Endometrial microvascular endothelial cells (primary cell): Measurements from ENCODE around the gene JMJD1C. TPM values are rescaled to one million over a fixed set of nuclear protein-coding genes. Genes with fewer than 3 reads are reported as not detected.

Source experiments
- in situ Hi-C: cut with HindIII; loops from 2 replicates; pipeline ENCODE4 v1.10.0; 2017; ENCODE audit warnings: low sequenced_read_pairs, low pct_unique_long_range_greater_than_20kb; ENCODE audit errors: inconsistent ontology term
- total RNA-seq: library from RNA; depleted of rRNA; stranded (reverse); fragments of >200 nt; gene quantifications from one replicate; pipeline ENCODE4 v1.2.3, GENCODE V29; 2015; ENCODE audit errors: inconsistent ontology term

The JMJD1C gene
- total RNA-seq, 1 donor from 2014 or later: 82.5 TPM

DNA sequence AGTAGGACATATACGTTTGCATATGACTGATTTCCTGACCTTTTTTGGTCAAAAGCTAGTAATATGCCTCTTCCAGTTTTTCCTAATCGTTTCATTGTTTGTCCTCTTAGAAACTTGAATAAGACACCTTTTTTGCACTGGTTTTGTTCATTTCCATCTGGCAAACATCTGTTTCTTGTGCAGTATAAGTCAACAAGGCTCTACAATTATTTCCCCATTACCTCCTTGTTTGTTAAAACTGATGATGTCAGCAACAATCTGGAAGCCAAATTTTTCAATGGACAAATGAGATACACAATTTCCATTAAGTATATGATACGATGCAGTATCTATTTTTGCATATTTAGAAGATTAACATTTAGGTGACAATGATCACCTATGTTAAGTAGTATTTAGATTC is 183.8 kb downstream of the JMJD1C start:
- in situ Hi-C loops: no loop called here

DNA sequence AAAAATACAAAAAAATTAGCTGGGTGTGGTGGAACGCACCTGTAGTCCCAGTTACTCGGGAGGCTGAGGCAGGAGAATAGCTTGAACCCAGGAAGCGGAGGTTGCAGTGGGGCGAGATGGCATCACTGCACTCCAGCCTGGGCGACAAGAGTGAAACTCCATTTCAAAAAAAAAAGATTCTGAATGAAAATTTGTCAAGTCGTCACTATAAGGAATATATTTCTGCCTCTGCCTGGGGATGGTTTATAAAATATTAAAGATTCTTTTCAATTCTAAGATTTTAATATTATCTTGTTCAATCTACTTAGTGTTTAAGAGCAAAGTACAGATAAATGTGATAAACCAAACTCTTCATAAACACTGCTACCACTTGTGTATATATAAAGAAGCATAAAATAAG is 185.4 kb downstream of the JMJD1C start:
- in situ Hi-C loops: no loop called here

DNA sequence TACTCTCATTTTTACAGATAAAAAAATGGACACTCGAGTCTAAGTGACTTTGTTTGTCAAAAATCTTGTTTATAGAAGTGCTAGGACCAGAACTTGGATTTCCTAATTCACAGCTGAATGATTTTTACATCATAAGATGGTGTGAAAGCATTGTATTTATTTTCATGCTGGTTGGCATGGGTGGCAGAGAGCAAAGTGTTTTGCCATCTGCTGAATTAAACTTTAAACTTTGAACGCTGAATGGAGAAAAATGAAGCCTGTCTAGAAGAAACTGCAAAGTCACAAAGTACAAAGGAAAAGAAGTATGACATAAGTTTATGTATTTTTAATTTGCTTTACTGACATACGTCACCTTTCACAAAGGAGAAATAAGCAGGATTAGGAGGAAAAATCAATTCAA is 190.7 kb downstream of the JMJD1C start:
- in situ Hi-C loops: no loop called here

DNA sequence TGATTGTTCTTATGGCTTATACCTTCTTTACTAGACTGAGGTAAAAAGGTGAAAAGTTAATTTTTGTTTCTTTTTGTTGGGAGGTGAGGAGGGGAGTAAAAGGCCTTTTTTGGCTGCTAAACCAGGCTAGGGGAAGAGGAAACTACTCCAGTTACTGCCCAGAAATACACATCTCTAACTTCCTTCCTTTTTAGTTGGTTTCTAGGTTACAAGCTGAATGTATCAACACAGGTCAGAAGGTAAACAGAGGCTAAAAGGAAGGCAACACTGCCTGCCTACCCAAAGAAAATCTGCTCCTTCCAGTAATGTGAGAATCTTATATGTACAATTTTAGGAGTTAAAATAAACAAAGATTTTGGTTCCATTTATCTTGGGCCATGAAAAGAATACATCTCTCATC is 192.2 kb downstream of the JMJD1C start:
- in situ Hi-C loops: no loop called here

DNA sequence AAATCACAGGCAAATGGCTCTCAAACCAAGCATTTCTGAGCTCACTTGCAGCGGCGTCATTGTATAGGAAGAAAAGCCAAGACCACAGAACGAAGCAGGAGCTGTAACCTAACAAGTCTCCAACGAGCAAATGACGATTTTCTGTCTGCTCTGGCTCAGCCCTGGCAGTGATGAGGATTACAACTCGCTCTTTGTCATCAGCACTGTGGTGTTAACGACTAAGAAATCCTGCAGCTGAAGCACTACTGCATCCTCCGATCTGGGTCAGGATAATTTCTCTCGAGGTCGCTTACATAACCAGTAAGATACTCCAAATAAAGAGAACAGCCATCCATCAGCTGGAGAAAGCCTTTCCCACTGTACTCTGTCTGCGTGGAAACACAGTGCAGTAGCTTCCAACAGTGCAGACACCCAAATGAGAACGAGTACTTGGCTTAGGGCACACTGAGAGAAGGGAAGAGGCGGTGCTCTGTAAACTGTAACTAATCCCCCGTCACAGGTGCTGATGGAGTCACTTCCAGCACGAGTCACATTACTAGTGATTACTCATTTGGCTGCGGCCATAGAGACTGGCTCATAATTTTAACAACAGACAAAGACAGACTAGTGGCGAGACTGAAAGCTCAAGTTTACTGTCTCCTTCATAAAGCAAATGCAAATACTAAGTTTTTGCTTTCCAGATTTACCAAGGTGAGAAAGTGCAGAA is 196.8 kb downstream of the JMJD1C start:
- in situ Hi-C loops: no loop called here

DNA sequence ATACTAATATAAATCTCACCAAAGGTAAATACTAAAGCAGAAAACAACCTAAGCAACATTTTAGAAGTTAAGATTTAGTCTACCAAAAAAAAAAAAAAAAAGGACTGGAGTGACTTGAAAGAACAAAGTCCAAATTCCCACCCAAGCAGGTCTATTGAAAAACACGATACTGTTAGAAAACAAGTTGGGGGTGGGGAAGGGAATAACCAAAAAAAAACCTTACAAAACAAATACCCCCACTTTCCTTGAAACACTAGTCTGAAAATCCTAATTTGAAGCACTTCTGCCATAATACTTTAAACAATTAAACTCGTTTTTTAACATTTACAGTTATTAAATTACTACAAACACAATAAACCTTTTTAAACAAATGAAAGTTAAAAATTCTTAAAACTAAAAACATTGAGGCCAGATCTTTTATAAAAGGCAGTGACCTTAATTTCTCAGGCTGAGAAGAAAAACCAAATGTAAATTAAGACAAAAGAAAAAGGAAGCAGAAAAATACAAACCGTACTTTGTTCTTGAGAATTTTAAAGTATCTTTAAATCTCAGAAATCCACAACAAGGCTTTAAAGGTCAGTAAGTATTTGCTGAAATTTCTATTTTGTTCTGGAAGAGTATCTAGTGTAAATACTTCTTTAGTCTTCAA is 197.5 kb downstream of the JMJD1C start:
- in situ Hi-C loops: no loop called here

DNA sequence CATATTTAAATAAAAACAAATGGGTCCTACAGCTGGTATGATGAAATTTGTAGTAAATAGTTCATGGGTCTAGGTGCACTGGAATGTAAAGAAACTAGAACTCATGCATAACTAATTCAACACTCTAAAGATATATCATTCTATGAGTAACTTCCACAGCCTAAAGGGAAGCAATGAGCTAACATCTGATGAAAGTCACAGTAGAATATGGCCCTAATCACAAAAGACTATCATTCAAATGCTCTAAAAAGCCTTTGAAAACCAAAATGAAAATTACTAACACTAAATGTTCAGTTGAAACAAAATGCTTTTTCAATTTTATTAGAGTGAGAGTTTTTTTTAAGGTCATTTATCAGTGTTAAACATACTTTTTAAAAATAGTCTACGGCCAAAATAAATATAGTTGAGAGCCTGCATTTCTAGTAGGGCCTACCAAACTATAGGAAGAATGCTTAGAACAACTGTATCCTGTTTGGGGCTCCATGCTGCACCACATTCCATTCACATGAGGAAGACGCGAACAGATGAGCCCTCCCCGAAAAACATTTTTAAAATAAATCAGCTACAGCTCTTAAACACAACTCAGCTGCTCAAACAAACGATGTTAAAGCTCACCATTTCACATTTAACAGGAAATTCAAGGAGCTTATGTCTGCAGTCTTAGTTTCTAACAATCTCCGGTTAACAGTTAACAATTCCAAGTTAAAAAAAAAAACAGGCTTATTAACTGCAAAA is 198.2 kb downstream of the JMJD1C start:
- in situ Hi-C loops: no loop called here

DNA sequence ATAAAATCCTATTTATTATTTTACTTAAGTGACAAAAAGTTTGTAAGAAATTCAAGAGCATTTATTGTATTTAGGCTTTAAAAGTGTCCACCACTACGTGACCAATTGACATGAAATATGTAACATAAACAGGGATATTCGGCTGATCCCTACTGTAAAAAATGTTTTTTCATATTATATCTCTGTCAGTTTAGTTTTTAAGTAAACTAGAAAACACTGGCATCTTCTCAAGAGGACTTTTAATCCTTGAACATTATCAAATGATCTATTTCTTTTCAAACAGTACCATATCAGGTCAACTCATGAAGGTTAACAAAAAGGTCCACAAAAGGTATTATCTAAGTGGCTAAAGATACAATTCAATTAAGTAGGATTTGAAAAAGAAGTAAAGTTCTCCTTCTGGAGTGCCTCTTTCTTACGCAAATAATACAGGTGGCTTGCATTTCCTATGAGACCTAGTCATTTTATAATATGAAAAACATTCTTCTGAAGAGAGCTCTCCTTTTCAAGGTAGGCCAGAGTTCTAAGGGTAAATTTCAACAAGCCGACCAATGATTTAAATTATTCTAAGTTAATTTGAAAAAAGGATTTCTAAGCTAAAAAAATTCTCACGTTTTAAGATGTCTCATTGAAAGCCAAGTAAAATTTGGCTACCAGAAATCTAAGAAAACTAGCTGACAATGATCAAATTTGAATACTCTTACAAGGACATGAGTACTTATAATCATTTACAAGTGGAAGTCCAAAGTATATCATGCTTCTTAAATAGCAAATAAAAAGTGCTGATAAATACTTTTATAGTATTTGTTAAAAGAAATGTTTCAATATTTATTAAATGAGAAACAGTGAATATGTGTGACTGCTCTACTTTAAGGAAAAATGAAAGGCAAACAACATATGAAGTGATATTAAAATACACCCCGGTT is 199.1 kb downstream of the JMJD1C start:
- in situ Hi-C loops: no loop called here

DNA sequence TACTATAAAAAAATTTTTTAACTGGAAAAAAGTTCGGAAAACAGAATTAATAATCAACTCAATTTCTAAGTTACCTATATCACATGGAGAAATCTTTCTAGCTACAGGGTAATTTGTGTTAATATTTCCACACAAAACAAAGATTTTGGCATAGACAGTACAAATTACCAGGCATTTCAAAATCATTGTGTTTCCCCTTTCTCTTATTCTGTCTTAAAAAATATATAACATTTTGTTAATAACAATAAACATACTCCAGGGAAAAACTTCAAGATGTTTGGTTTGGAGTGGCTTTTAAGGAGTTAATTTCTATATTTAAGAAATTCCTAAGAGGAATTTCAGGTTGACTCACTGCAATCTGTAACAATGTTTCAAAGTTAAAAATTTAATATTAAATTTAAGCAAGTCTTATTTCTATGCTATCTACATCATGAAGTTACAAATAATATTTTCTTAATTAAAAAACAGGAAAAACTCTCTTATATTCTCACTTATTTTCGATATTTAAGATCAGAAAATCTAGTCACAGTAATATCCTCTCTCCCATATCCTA is 200.0 kb downstream of the JMJD1C start:
- in situ Hi-C loops: no loop called here

DNA sequence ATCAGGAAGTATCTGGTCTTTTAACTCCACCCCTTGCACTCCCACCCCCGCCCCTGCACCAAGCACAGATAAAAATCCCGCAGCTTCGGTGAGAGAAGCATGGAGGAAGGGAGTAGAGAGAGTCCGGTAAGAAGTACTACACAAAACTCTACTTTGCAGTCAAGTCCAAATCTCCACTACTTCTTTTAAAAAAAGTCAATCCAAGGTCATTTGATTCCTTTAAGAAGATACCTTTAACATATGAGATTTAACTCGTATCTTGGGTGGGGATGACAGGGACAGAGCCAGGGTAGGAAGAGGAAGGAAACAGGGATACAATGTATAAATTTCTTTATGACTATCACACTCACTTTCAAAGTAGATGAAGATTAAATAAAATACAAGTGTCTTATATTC is 200.6 kb downstream of the JMJD1C start:
- in situ Hi-C loops: no loop called here

DNA sequence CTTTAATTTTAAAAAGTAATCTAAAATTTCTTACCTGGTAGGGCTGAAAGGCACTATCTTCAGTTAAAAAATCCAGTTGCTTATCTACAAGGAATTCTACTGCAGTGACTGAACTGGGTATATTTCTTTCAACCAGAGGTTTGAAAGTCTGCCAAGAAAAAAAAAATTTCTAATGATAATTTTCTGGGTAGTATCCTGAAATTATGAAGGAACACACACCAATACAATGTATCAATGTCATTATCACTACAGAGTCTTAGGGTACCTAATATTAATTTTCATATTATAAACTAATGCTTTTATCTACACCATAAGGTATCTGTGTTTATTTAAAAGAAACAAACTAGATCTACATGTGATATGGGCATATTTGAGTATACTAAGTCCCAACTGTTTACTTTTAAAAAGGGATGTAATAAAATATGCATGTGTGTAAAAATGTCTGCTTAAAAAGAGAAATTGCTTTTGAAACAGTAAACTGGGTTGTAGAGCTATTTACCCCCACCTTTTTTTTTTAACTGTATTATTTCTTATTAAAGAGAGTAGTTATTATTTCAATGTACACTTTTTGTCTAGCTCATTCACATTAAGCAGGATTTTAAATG is 201.1 kb downstream of the JMJD1C start:
- in situ Hi-C loops: no loop called here

DNA sequence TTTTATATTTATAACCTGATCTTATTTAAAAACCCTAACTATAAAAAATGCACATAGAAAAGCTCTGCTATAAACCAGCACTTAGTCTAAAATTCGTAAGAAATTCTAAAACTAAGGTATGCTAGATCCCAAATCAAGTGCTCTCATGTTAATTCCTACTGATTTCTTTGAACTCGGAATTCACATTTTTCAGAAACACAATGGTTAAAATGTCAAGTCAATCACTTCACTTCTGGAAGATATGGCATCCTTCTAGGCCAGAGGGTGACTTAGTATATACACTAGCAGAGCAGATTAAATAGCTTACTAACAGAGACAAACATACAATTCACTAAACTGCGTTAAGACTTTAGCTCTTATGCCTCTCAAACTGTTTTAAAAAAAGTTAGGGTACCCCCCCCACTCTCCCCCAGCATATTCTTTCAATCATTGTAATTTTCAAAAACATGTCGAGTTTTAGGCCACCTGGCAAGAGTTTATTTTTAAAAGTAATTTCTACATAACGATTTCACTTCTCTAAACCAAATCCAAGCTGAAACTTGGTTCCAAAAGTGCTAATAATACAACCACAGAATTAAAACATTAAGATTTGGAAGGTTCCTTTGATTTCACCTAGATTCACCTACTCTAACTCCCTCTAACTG is 203.2 kb downstream of the JMJD1C start:
- in situ Hi-C loops: no loop called here

DNA sequence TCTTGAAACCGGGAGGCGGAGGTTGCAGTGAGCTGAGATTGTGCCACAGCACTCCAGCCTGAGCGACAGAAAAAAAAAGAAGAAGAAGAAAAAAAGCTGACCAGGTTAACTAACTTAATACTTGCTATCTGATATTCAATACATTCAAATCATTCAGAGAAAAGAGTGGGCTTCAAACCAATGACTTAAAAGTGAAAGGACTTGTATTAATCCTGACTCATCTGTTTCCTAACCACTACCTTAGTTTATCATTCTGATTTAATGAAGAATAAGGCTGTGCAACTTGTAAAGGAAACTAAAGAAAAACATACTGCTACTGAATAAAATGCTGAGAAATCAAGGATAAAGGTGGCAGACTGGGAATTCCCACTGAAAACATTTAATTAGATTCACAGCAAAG is 204.3 kb downstream of the JMJD1C start:
- in situ Hi-C loops: no loop called here

DNA sequence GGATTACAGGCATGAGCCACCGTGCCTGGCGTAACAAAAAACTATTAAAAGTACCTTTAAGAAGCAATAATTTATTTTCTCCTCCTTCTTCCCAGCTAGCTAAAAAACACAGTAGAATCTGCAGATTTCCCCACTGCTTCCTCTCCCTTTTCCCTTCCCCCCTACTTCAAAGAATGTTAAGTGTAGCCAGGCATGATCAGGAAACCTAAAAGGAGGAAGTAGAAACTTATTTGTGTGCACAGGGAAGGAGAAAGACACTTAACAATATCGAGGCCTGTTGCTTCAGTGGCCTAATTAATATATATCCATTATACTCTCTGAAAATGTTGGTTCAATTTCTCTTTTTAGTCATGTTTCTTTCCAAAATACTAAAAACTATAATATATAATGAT is 204.9 kb downstream of the JMJD1C start:
- in situ Hi-C loops: no loop called here

DNA sequence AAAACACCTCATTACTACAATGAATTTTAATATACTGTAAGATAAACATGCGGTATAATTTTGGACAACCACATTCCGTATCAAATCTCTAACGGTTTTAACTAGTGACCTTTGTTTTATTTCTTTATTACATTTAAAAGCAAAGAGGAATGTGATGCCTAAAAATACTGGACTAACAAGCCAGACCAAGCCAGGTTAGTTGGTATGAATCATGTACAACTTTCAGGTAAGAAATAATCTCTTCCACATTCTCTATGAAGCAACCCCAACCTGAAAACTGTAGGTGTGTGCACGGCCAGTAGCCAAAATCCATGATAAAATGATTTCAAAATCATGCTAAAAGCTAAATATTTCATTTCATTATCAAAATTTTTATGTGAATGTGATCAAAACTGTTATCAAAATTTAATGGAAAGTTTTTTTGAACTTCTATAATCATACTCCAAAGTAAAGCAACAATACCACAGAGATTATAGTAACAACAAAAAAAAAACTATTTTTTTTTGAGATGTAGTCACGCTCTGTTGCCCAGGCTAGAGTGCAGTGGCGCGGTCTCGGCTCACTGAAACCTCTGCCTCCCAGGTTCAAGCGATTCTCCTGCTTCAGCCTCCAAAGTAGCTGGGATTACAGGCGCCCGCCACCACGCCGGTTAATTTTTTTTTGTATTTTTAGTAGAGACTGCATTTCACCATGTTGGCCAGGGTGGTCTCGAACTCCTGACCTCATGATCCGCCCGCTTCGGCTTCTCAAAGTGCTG is 205.5 kb downstream of the JMJD1C start:
- in situ Hi-C loops: no loop called here

DNA sequence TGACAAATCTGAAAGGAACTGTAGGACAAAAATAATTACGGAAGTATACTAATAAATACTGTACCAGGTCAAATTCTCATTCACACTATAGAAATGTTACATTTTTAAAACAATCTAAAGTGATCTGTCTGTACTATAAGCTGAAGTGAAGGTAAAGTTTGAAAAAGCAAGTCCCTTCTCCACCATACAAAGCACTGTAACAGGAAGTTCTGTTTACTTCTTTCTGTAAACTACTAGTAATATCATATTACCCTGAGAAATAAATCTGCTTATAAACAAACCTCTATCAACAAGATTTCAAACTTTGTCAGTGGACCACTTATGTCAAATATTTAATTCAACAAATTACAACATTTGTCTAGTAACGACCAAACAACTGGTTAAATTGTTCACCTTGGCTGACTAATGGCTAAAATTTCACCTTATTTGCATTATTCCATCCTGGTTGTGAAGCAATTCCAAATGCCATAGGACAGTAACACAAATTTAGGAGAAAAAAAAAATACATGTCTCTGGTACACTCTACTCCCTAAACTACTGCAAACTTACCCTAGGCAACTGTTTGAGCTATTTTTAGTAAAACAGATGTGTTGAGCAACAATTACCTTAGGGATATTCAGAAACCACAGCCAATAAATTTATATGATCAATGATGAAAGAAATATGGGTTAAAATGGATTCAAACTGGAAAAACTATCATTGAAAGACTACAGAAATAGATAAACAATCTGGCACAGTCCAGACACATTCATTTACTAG is 206.7 kb downstream of the JMJD1C start:
- in situ Hi-C loops: no loop called here

DNA sequence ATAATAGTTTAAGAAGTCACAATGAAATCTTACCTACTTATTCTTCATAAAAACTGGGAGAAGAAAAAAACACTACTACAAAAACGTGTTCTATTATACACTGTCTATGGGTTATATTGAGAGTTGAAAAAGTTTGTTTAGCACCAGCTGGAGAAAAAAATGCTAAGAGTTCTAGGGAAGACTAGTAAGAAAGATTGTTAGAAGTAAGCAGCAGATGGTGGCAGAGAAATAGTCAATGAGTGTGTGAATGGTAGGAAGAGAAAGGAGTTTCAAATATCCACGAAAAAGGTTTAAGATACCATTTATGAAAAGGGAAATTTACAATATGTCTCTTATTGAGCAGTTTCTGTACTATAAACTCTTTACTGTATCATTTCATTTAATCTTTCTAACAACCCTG is 208.0 kb downstream of the JMJD1C start:
- in situ Hi-C loops: no loop called here
